Thyroid gland (tissue), 4 donors: Measurements from ENCODE around the gene APOC1.

Experiments
- CTCF ChIP-seq, 6 experiments: fragments of 200-600 bp in 3 of 6; fragments of 450-650 bp in 3 of 6; sonication (generic) in 3 of 6; IDR thresholded peaks; one replicate each; pipeline ENCODE4 v1.5.1; 2016 to 2019; ENCODE audit warnings: antibody characterized with exemption in 6 of 6, mild to moderate bottlenecking in 2 of 6, inconsistent platforms in 1 of 6, moderate library complexity in 1 of 6
- POLR2A ChIP-seq, 2 donors: fragments of 450-650 bp; IDR thresholded peaks; one replicate each; pipeline ENCODE4 v1.6.1; 2017; ENCODE audit warnings: antibody characterized with exemption in 2 of 2, mild to moderate bottlenecking in 2 of 2, moderate library complexity in 1 of 2

GRCh38 chr19:44869733-44870470 lies 44.5 kb upstream of the APOC1 start:
- TF ChIP-seq CTCF (IDR thresholded peaks at IDR 0.05) = no peak
- no peak for TF ChIP-seq POLR2A (IDR thresholded peaks at IDR 0.05)
